Aorta (tissue), 5 donors: ENCODE results near the gene UGT1A1. TPM values are rescaled to one million over a fixed set of nuclear protein-coding genes. Genes with fewer than 3 reads are reported as not detected.
A peak's percentile ranks its signal among the peaks of the same experiment; 100 is the strongest.

Experiments used
- ATAC-seq: fragments of 200-7000 bp; cut with Tn5 transposase; one replicate; pipeline ENCODE4 v1.9.1; 2022; ENCODE audit warnings: moderate library complexity; ENCODE audit not compliant: low FRiP score
- DNase-seq, 2 donors: peaks; one replicate each; pipeline ENCODE4 v3.0.0-alpha.2; 2020
- H3K27ac ChIP-seq, 2 donors: one replicate each; pipeline ENCODE4 v1.5.1; 2013; ENCODE audit warnings: low read length in 2 of 2, mild to moderate bottlenecking in 2 of 2, moderate library complexity in 2 of 2, control low read depth in 1 of 2, inconsistent platforms in 1 of 2, low read depth in 1 of 2
- H3K27me3 ChIP-seq, 2 donors: one replicate each; pipeline ENCODE4 v1.6.1; 2013; ENCODE audit warnings: control low read depth in 1 of 2, low read length in 1 of 2, mild to moderate bottlenecking in 1 of 2, moderate library complexity in 1 of 2; ENCODE audit not compliant: insufficient read depth in 2 of 2, control insufficient read depth in 1 of 2
- H3K36me3 ChIP-seq, 2 donors: one replicate each; pipeline ENCODE4 v1.6.1; 2013; ENCODE audit warnings: control low read depth in 1 of 2, low read length in 1 of 2, mild to moderate bottlenecking in 1 of 2; ENCODE audit not compliant: insufficient read depth in 2 of 2, control insufficient read depth in 1 of 2
- H3K4me1 ChIP-seq, 2 donors: one replicate each; pipeline ENCODE4 v1.6.1; 2013; ENCODE audit warnings: low read length in 2 of 2, control low read depth in 1 of 2, mild to moderate bottlenecking in 1 of 2, moderate library complexity in 1 of 2; ENCODE audit not compliant: insufficient read depth in 2 of 2, control insufficient read depth in 1 of 2
- H3K4me3 ChIP-seq, 2 donors: one replicate each; pipeline ENCODE4 v1.5.1; 2013; ENCODE audit warnings: low read length in 2 of 2, control low read depth in 1 of 2, mild to moderate bottlenecking in 1 of 2
- H3K9me3 ChIP-seq: one replicate; pipeline ENCODE4 v1.6.1; 2013; ENCODE audit warnings: mild to moderate bottlenecking, low read length; ENCODE audit not compliant: control insufficient read depth
- WGBS, 2 donors: extraction: QIAGEN DNeasy Blood & Tissue Kit; methylation state at CpG; one replicate each; pipeline ENCODE4 v1.1.7; 2013; 5-methylcytosine and 5-hydroxymethylcytosine counted together
- intact Hi-C, 2 donors: fragments of 100-400 bp; cut with DNase I; formaldehyde crosslinking; loops; one replicate each; pipeline versions ENCODE4 v1.14.2 to v1.15.0; 2022
- polyA plus RNA-seq, 2 donors: library from polyadenylated mRNA; stranded (reverse); fragments of 200-250 nt; gene quantifications; one replicate each; pipeline ENCODE4 v1.2.3, GENCODE V29; 2013
- total RNA-seq, 2 donors: library from RNA; stranded (reverse); fragmentation: NEBNext Ultra II Directional; extraction: Animal tissue kit (Norgen Biotek cat#: 25700); gene quantifications; one replicate each; pipeline ENCODE4 v1.2.1, GENCODE V29; 2021
- donor health status: healthy with polysubstance abuse.
- donor health status: Bipolar disorder and iron deficiency.
- donor health status: DM: no; HTN: no; CAD: no.
- donor health status: DM: no; HTN: no; CAD: no.
- donor health status: DM: yes; HTN: yes; CAD: no.

Gene UGT1A1
- total and polyA plus RNA-seq, 4 donors, result 0.25 TPM; not detected in 3

DNA sequence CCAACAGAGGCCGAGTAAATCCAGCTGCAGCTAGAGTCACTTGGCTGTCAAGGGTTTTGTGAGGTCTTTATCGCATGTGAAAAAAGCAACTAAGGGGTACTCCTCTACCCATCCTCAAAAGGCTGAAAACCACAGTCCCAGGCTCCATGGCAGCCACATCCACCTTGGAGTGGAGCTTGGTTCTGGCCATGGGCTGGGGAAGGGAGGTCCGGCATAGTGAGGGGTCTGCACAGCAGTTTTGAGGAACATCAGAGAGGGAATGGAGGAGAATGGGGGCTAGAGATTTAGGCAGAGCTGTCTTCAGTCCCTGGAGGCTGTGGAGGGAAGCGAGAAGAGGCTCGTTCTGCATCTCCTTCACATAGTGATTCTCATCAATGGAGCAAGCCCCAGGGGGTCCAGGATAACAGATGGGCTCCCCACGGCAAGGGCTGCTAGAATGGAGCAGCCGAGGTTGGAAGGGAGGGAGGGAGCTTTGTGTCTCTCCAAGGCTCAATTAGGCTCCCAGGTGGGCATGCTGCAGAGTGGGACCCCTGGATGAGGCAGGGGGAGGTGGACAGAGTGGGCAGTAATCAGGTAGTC is 39.1 kb downstream of the UGT1A1 start:
- Histone ChIP-seq H3K4me3 (no peak overlapping the region), H3K36me3 (no peaks in the 10 kb centered on the region), H3K4me1 (no peaks in the 10 kb centered on the region), H3K9me3 (no peaks in the 10 kb centered on the region), H3K27ac (no peak overlapping the region), H3K27me3 (no peaks in the 10 kb centered on the region)
- WGBS, 2 donors, result 60% methylated on average over 7 of the region's 7 CpGs
- ATAC-seq, result no peak
- DNase-seq, result peak in 1 of 2 donors; percentile 34
- intact Hi-C loops, result no loop called here

DNA sequence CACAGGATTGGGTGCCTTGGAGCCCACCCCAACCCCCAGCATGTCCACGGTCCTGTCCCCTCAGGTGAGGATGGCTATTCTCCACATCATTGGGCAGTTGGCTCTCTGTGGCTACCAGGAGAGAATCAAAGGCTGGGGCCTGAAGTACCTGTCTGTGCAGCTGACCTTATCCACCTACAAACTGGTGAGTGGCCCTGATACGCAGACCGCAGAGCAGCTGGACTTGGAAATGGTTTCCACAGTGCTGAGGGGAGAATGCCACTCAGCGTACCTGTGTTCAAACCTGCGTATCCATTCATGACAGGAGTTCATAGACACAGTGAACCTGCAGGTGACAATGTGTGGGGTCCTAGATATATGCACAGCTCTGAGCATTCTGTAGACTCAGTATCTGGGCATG is 39.6 kb downstream of the UGT1A1 start:
- DNase-seq, result no peak
- Histone ChIP-seq H3K4me1 (no peaks in the 10 kb centered on the region), H3K27me3 (no peaks in the 10 kb centered on the region), H3K9me3 (no peaks in the 10 kb centered on the region), H3K36me3 (no peaks in the 10 kb centered on the region), H3K4me3 (no peak overlapping the region), H3K27ac (no peak overlapping the region)
- intact Hi-C loops, result no loop called here
- WGBS, 2 donors, result 53 to 85% methylated on average over 5 of the region's 5 CpGs
- ATAC-seq, result no peak

DNA sequence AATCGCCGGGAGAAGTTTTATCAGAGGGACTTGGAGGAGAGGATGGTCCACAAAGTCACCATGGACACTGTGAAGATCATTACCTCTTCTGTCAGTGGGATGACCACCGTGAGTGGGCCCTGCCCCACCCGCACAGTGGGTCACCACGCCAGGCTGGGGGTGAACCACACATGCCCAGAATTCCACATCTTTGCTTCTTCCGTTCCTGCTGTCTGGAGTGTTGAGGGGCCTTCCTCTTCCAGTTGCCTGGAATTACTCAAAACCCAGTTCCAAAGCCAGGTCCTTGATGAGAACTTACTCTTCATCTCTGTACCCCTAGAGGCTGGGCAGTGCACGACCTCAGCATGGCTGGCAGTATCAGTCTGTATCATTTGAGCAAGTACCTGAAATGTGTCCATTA is 40.1 kb downstream of the UGT1A1 start:
- DNase-seq, result peak in 1 of 2 donors; percentile 25
- H3K27ac ChIP-seq, result no peak overlapping the region

GRCh38 chr2:233801357-233802131 is 41.5 kb downstream of the UGT1A1 start:
- DNase-seq (no peak), ATAC-seq (no peak)
- Histone ChIP-seq H3K4me1 (no peaks in the 10 kb centered on the region), H3K4me3 (no peak overlapping the region), H3K36me3 (no peaks in the 10 kb centered on the region), H3K27me3 (no peaks in the 10 kb centered on the region), H3K9me3 (no peaks in the 10 kb centered on the region), H3K27ac (no peak overlapping the region)
- intact Hi-C loops, result no loop called here
- WGBS, 2 donors, result 73 to 75% methylated on average over 9 of the region's 9 CpGs

More for the DNA sequence above, 40.1 kb downstream of the UGT1A1 start:
- Histone ChIP-seq H3K9me3 (no peaks in the 10 kb centered on the region), H3K4me1 (no peaks in the 10 kb centered on the region), H3K36me3 (no peaks in the 10 kb centered on the region), H3K4me3 (no peak overlapping the region), H3K27me3 (no peaks in the 10 kb centered on the region)
- WGBS, 2 donors, result 77 to 79% methylated on average over 7 of the region's 7 CpGs
- intact Hi-C loops, result no loop called here
- no peak for ATAC-seq

DNA sequence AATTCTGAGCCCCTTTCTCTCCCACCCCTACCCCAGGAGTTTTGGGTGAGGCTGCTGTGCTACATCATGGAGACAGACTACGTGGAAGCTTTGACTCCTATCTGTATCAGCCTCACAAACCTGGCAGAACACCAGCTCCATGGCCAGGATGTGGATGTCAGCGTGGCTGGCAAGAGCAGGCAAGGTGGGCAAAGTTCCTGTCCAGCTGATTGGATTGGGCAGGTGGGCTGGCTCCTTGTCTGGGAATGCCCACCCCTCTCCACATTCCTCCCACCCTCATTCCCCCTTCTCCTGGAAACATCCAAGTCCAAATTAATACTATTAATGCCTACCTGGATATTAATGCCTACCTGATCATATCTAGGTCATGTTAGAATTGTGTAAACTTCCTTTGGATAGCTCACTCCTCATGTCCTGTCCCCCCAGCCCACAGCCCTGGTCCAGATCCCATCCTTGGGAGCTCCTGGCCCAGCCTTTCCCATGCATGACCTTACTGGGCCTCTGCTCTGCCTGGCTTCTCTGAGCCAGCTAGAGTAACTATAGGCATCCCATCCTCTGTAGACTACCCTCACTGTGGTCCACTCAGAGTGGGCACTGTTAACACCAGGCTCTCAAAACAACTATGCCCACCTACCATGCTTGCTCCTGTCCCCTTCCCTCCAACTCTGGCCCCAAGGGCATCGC is 42.2 kb downstream of the UGT1A1 start:
- ATAC-seq, result no peak
- intact Hi-C loops, result no loop called here

DNA sequence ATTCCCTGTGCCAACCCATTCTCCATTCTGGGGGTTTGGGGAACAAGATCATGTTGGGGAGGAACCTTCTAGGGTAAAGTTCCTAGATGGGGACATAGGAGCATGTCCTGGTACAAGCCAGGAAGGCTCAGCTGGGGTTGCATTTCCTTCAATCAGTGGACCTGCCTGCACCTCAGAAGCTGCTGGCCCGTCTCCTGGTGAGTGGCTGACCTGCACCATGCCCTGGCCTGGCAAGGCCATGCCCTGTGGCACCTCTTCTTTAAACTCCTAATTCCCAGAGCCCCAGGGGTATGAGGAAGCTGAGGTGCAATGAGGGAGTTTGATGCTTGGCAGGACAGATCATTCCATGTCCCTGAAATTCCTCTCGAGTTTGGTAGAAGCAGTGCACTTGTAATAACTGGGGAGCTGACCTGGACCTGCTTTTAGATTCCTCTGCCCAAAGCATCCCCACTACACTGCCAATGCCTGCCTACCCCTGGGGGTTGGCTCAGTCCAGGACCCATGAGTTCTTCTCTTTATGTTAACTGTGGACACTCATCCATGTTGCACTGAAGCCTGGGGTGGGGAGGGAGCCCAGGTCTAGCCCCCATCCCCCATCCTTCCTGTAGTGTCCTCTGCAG is 43.3 kb downstream of the UGT1A1 start:
- Histone ChIP-seq H3K4me3 (no peak overlapping the region), H3K27me3 (no peaks in the 10 kb centered on the region), H3K27ac (no peak overlapping the region), H3K36me3 (no peaks in the 10 kb centered on the region), H3K9me3 (no peaks in the 10 kb centered on the region), H3K4me1 (no peaks in the 10 kb centered on the region)
- DNase-seq, result no peak
- no peak for ATAC-seq
- intact Hi-C loops, result no loop called here
- 72 to 84% methylated on average over 2 of the region's 2 CpGs for WGBS, 2 donors

More for the DNA sequence above, 42.2 kb downstream of the UGT1A1 start:
- Histone ChIP-seq H3K27me3 (no peaks in the 10 kb centered on the region), H3K4me1 (no peaks in the 10 kb centered on the region), H3K9me3 (no peaks in the 10 kb centered on the region), H3K27ac (no peak overlapping the region), H3K36me3 (no peaks in the 10 kb centered on the region), H3K4me3 (no peak overlapping the region)
- 67 to 75% methylated on average over 3 of the region's 3 CpGs for WGBS, 2 donors
- DNase-seq, result no peak

GRCh38 chr2:233803994-233804393 is 43.9 kb downstream of the UGT1A1 start:
- DNase-seq (peak in 1 of 2 donors; percentile 48), ATAC-seq (no peak)
- Histone ChIP-seq H3K27ac (no peak overlapping the region), H3K27me3 (no peaks in the 10 kb centered on the region), H3K9me3 (no peaks in the 10 kb centered on the region), H3K36me3 (no peaks in the 10 kb centered on the region), H3K4me1 (no peaks in the 10 kb centered on the region), H3K4me3 (no peak overlapping the region)
- WGBS, 2 donors, result 68 to 70% methylated on average over 8 of the region's 8 CpGs
- intact Hi-C loops, result no loop called here

GRCh38 chr2:233807215-233807865 is 47.3 kb downstream of the UGT1A1 start:
- H3K4me1 ChIP-seq, result no peaks in the 10 kb centered on the region
- no peak overlapping the region for H3K4me3 ChIP-seq
- no peaks in the 10 kb centered on the region for H3K36me3 ChIP-seq
- H3K9me3 ChIP-seq, result no peaks in the 10 kb centered on the region
- DNase-seq (peak in 1 of 2 donors; percentile 47), ATAC-seq (peak; percentile 9)
- intact Hi-C loops, result no loop called here
- no peaks in the 10 kb centered on the region for H3K27me3 ChIP-seq
- H3K27ac ChIP-seq, result no peak overlapping the region
- WGBS, 2 donors, result 73 to 74% methylated on average over 12 of the region's 12 CpGs
